ENCODE data around the gene USPL1.

USPL1 gene

GRCh38 chr13:30676672-30677071 lies 59.0 kb downstream of the USPL1 start:
- Histone ChIP-seq H3K4me1 (ENCODE audit: insufficient read depth, poor library complexity, severe bottlenecking) (peaks cover 6% of the 10 kb centered on the region), H3K36me3 (ENCODE audit: low read depth) (no peaks in the 10 kb centered on the region), H3K9me3 (ENCODE audit: severe bottlenecking) (no peaks in the 10 kb centered on the region), H3K4me3 (ENCODE audit: severe bottlenecking) (no peak overlapping the region), H3K27ac (ENCODE audit: poor library complexity, severe bottlenecking) (no peak overlapping the region), H3K27me3 (ENCODE audit: insufficient read depth, poor library complexity, severe bottlenecking) (no peaks in the 10 kb centered on the region)
- ATAC-seq (ENCODE audit: low read depth) = peak; percentile 35; the same call in 1 of the 3 replicates
- no peak for DNase-seq (ENCODE audit: low spot score)
- TF ChIP-seq CTCF (IDR thresholded peaks at IDR 0.05; ENCODE audit: poor library complexity, severe bottlenecking) = peak; percentile 54

- Histone ChIP-seq H3K4me3 (ENCODE audit: severe bottlenecking) (no peak overlapping the region), H3K4me1 (ENCODE audit: insufficient read depth, poor library complexity, severe bottlenecking) (no peaks in the 10 kb centered on the region), H3K36me3 (ENCODE audit: low read depth) (no peaks in the 10 kb centered on the region), H3K27ac (ENCODE audit: poor library complexity, severe bottlenecking) (no peak overlapping the region), H3K9me3 (ENCODE audit: severe bottlenecking) (no peaks in the 10 kb centered on the region), H3K27me3 (ENCODE audit: insufficient read depth, poor library complexity, severe bottlenecking) (no peaks in the 10 kb centered on the region)
- peak; percentile 52 for TF ChIP-seq CTCF (IDR thresholded peaks at IDR 0.05; ENCODE audit: poor library complexity, severe bottlenecking)
- DNase-seq (ENCODE audit: low spot score) (no peak), ATAC-seq (ENCODE audit: low read depth) (peak; percentile 73; the same call in 1 of the 3 replicates)
Observed at GRCh38 chr13:30679483-30680330, 62.0 kb downstream of the USPL1 start.

GRCh38 chr13:30681843-30682242 lies 64.1 kb downstream of the USPL1 start:
- no peak for TF ChIP-seq CTCF (IDR thresholded peaks at IDR 0.05; ENCODE audit: poor library complexity, severe bottlenecking)
- Histone ChIP-seq H3K27ac (ENCODE audit: poor library complexity, severe bottlenecking) (no peak overlapping the region), H3K4me3 (ENCODE audit: severe bottlenecking) (no peak overlapping the region), H3K9me3 (ENCODE audit: severe bottlenecking) (no peaks in the 10 kb centered on the region), H3K27me3 (ENCODE audit: insufficient read depth, poor library complexity, severe bottlenecking) (no peaks in the 10 kb centered on the region), H3K36me3 (ENCODE audit: low read depth) (no peaks in the 10 kb centered on the region), H3K4me1 (ENCODE audit: insufficient read depth, poor library complexity, severe bottlenecking) (no peaks in the 10 kb centered on the region)
- DNase-seq (ENCODE audit: low spot score) = no peak
- no peak for ATAC-seq (ENCODE audit: low read depth)

- H3K4me1 ChIP-seq (ENCODE audit: insufficient read depth, poor library complexity, severe bottlenecking) = no peaks in the 10 kb centered on the region
- no peaks in the 10 kb centered on the region for H3K36me3 ChIP-seq (ENCODE audit: low read depth)
- no peaks in the 10 kb centered on the region for H3K9me3 ChIP-seq (ENCODE audit: severe bottlenecking)
- no peak for TF ChIP-seq CTCF (IDR thresholded peaks at IDR 0.05; ENCODE audit: poor library complexity, severe bottlenecking)
- no peak overlapping the region for H3K4me3 ChIP-seq (ENCODE audit: severe bottlenecking)
- no peaks in the 10 kb centered on the region for H3K27me3 ChIP-seq (ENCODE audit: insufficient read depth, poor library complexity, severe bottlenecking)
- H3K27ac ChIP-seq (ENCODE audit: poor library complexity, severe bottlenecking) = no peak overlapping the region
- DNase-seq (ENCODE audit: low spot score) (no peak), ATAC-seq (ENCODE audit: low read depth) (no peak)
Observed at GRCh38 chr13:30685320-30685859, 67.7 kb downstream of the USPL1 start.

- ATAC-seq (ENCODE audit: low read depth) = no peak
- TF ChIP-seq CTCF (IDR thresholded peaks at IDR 0.05; ENCODE audit: poor library complexity, severe bottlenecking) = no peak
- no peaks in the 10 kb centered on the region for H3K36me3 ChIP-seq (ENCODE audit: low read depth)
Observed at GRCh38 chr13:30685987-30686386, 68.3 kb downstream of the USPL1 start.

More at GRCh38 chr13:30685987-30686386, 68.3 kb downstream of the USPL1 start:
- Histone ChIP-seq H3K9me3 (ENCODE audit: severe bottlenecking) (no peaks in the 10 kb centered on the region), H3K27me3 (ENCODE audit: insufficient read depth, poor library complexity, severe bottlenecking) (no peaks in the 10 kb centered on the region), H3K27ac (ENCODE audit: poor library complexity, severe bottlenecking) (no peak overlapping the region), H3K4me3 (ENCODE audit: severe bottlenecking) (no peak overlapping the region), H3K4me1 (ENCODE audit: insufficient read depth, poor library complexity, severe bottlenecking) (peaks cover 4% of the 10 kb centered on the region)
- no peak for DNase-seq (ENCODE audit: low spot score)
